NCI-H1105 treated with DMSO at 0.1 percent for 48 hours (cell line): ENCODE results near the gene PTPRM.

ENCODE experiments used
- DNase-seq: peaks from one replicate; lab custom pipeline; 2025; lab: John Stamatoyannopoulos, UW

Gene PTPRM

GRCh38 chr18:8117006-8117371 lies 549.9 kb downstream of the PTPRM start:
- DNase-seq = no peak

GRCh38 chr18:8121101-8121500 lies 554.0 kb downstream of the PTPRM start:
- DNase-seq = no peak

GRCh38 chr18:8121942-8122480 lies 554.9 kb downstream of the PTPRM start:
- no peak for DNase-seq

- no peak for DNase-seq
These were observed 557.4 kb downstream of the PTPRM start for GRCh38 chr18:8124232-8125146.

GRCh38 chr18:8130096-8130495 lies 563.0 kb downstream of the PTPRM start:
- DNase-seq = no peak

DNA sequence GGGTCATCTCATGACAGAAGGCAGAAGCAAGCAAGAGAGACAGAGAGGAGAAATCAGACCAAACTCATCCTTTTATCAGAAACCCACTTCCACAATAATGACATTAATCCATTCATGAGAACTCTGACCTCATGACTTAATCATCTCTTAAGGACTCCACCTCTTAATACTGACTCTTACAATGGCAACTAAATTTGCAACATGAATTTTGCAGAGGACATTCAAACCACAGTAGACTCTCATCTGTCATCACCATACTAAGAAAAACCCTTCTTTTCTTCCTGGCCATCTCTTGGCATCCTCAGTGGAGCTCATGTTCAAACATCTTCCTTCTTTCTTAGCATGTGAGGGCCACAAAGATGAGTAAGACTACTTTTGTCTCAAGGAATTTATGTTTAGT lies 565.9 kb downstream of the PTPRM start:
- DNase-seq = no peak

GRCh38 chr18:8133888-8134287 lies 566.8 kb downstream of the PTPRM start:
- no peak for DNase-seq

DNA sequence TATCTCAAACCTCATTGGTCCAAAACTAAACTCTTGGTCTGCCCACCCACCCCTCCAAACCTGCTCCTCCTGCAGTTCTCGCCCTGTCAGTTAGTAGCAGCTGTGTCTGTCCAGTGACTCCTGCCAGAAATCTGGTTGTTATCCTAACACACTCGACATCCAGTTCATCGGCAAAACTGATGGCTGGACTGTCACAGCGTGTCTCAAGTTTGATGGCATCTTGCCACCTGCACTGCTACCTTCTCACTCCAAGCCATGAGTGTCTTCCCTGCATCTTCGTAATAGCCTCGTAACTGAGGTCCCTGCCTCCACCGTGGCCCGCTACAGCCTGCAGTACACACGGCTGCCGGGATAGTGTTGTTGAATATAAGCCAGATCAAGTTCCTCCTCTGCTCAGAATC lies 572.0 kb downstream of the PTPRM start:
- DNase-seq = no peak

DNA sequence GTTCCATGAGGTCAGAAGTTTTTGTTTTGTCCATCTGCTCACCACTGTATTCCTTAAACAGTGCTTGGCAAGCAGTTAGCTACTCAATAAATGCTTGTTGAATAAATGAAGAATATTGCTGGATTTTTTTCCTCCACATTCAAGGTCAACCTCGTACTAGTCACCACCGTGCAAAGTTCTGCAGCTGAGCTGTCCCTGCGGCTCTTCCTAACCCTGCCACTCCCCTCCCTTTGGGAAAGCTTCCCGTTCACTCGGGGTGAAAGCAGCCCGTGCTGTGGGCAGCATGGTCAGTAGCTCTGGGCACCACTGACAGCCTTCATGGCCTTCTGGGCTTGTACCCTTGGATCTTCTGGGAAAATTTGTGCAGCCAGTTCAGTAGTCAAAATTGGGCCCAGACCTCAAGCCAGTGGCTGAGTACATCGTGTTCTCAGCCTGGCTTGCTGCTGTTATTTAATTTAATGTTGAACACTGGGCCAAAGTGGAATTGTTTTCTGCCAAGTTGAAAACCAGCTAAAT lies 572.8 kb downstream of the PTPRM start:
- DNase-seq = no peak

- DNase-seq = no peak
These were observed 573.9 kb downstream of the PTPRM start for GRCh38 chr18:8140841-8141501.

DNA sequence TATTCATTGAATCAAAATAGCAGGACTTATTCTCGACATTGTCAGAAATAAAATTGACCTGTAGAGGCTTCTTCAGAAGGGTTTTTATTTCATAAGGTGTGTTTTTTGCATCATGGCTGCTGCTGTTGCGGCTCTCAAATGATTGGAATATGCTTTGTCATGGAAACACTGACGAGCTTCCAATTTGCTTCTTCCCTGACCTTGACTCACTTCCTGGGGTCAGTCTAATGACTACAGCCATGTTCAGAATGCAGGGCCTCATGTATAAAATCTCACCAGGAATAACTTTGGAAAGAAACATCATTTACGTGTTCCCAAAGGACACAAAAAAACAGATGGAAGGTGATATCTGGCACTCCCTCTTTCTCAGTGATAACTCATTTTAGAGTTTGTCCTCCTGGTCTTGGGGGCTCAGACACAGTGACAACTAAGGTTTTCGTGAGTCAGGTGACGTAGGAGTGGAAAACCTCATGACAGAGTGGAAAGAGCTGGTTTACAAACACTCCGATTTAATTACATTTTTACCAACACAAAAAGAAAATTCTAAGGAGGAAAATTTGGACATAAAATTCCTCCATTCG lies 575.1 kb downstream of the PTPRM start:
- no peak for DNase-seq

- DNase-seq = no peak
These were observed 575.8 kb downstream of the PTPRM start for GRCh38 chr18:8142932-8143331.

GRCh38 chr18:8151181-8151580 lies 584.1 kb downstream of the PTPRM start:
- no peak for DNase-seq

GRCh38 chr18:8153887-8154583 lies 586.9 kb downstream of the PTPRM start:
- no peak for DNase-seq

GRCh38 chr18:8162802-8163201 lies 595.7 kb downstream of the PTPRM start:
- peak; percentile 69 for DNase-seq

DNA sequence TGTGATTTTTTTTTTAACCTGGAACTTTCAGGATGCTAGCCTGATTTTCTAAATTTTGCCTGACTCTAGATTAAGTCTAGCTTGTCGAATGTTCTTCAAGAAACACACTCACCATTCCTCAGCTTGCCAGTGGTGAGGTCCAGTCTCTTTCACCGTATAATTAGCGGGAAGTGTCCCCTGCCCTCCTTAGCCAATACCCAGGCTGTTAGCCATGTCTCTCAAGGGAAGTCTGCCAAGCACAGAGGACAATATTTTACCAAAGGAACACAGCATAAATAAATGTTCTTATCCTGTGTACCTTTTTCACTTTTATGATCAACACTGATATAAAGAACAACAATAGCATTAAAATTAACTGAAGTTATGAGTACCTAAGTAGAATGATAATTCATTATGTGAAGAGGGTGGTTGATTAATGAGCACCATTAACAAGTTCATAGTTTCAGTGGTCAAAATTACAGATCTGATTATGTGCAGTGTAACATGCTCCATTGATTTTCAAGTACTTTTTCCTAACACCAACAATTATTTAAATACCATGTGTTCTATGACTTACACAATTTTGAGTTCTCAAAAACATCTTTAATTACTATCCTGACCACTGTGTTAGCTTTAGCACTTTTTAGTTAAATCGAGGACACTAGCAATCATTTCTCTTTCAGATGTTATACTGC lies 596.3 kb downstream of the PTPRM start:
- DNase-seq = peak; percentile 46

DNA sequence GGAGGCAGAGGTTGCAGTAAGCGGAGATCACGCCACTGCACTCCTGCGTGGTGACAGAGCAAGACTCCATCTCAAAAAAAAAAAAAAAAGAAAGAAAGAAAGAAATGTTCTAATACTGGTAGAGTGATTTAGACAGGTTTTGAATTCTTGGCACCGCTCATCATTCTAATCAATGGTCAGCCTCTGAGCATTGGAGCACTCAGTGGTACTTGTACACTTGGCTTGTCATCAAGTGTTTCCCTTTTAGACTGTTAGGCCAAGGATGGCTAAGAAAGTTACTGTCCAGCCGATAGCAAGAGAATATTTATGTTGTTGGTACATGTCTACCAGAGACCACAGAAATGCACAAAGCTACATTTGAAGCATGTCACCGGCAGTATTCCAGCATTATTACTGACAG lies 598.0 kb downstream of the PTPRM start:
- DNase-seq = no peak

DNA sequence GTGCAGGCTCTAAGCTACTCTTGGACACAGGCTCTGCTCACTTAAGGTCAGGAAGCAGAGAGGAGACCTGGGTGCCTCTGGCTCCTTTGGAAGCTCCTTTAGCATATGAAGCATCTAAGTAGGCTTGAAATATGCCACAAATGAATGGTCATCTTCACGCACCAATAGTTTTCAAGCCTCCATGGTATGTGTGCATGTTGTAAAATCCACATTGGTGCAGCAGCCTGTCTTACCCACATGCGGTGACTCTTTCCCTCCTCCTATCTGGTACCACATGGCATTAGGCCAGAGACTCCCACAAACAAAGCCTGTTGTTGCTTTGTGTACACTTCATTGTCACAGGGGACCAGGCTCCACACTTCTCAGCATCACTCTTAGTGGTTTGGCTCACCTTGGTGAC lies 599.9 kb downstream of the PTPRM start:
- no peak for DNase-seq

- no peak for DNase-seq
These were observed 600.6 kb downstream of the PTPRM start for GRCh38 chr18:8167673-8168072.

GRCh38 chr18:8169722-8170121 lies 602.6 kb downstream of the PTPRM start:
- no peak for DNase-seq

- no peak for DNase-seq
These were observed 607.7 kb downstream of the PTPRM start for GRCh38 chr18:8174771-8175170.
